Measurements from ENCODE around the gene HMCN2.

The HMCN2 gene

GRCh38 chr9:130465383-130466096, 200.0 kb downstream of the HMCN2 start:
- DNase-seq (ENCODE audit: low read depth in 4 of 4, low spot score in 1 of 4): no peak

- no peak for DNase-seq (ENCODE audit: low read depth in 4 of 4, low spot score in 1 of 4)
These were observed 201.1 kb downstream of the HMCN2 start for GRCh38 chr9:130466537-130467217.

- no peak for DNase-seq (ENCODE audit: low read depth in 4 of 4, low spot score in 1 of 4)
These were observed 201.8 kb downstream of the HMCN2 start for GRCh38 chr9:130467316-130467715.

GRCh38 chr9:130468566-130468965, 203.0 kb downstream of the HMCN2 start:
- DNase-seq (ENCODE audit: low read depth in 4 of 4, low spot score in 1 of 4): no peak

- no peak for DNase-seq (ENCODE audit: low read depth in 4 of 4, low spot score in 1 of 4)
These were observed 204.7 kb downstream of the HMCN2 start for GRCh38 chr9:130470269-130470668.

- DNase-seq (ENCODE audit: low read depth in 4 of 4, low spot score in 1 of 4): no peak
These were observed 205.4 kb downstream of the HMCN2 start for GRCh38 chr9:130470950-130471349.

- no peak for DNase-seq (ENCODE audit: low read depth in 4 of 4, low spot score in 1 of 4)
These were observed 206.0 kb downstream of the HMCN2 start for GRCh38 chr9:130471411-130472183.

- no peak for DNase-seq (ENCODE audit: low read depth in 4 of 4, low spot score in 1 of 4)
These were observed 206.7 kb downstream of the HMCN2 start for GRCh38 chr9:130472184-130472705.

GRCh38 chr9:130473009-130473408, 207.4 kb downstream of the HMCN2 start:
- DNase-seq (ENCODE audit: low read depth in 4 of 4, low spot score in 1 of 4): no peak

- DNase-seq (ENCODE audit: low read depth in 4 of 4, low spot score in 1 of 4): no peak
These were observed 208.0 kb downstream of the HMCN2 start for GRCh38 chr9:130473566-130473965.

GRCh38 chr9:130474106-130474505, 208.5 kb downstream of the HMCN2 start:
- DNase-seq (ENCODE audit: low read depth in 4 of 4, low spot score in 1 of 4): no peak

- DNase-seq (ENCODE audit: low read depth in 4 of 4, low spot score in 1 of 4): no peak
These were observed 210.7 kb downstream of the HMCN2 start for GRCh38 chr9:130476151-130476730.

GRCh38 chr9:130477564-130477963, 212.0 kb downstream of the HMCN2 start:
- DNase-seq (ENCODE audit: low read depth in 4 of 4, low spot score in 1 of 4): no peak

GRCh38 chr9:130478152-130478551, 212.6 kb downstream of the HMCN2 start:
- DNase-seq (ENCODE audit: low read depth in 4 of 4, low spot score in 1 of 4): no peak

- no peak for DNase-seq (ENCODE audit: low read depth in 4 of 4, low spot score in 1 of 4)
These were observed 213.4 kb downstream of the HMCN2 start for GRCh38 chr9:130478736-130479575.

GRCh38 chr9:130479587-130479986, 214.0 kb downstream of the HMCN2 start:
- DNase-seq (ENCODE audit: low read depth in 4 of 4, low spot score in 1 of 4): no peak

- DNase-seq (ENCODE audit: low read depth in 4 of 4, low spot score in 1 of 4): no peak
These were observed 215.1 kb downstream of the HMCN2 start for GRCh38 chr9:130480673-130481072.

GRCh38 chr9:130482463-130482862, 216.9 kb downstream of the HMCN2 start:
- no peak for DNase-seq (ENCODE audit: low read depth in 4 of 4, low spot score in 1 of 4)

GRCh38 chr9:130483371-130483971, 217.9 kb downstream of the HMCN2 start:
- no peak for DNase-seq (ENCODE audit: low read depth in 4 of 4, low spot score in 1 of 4)
